Mononuclear cell (primary cell): ENCODE results near the gene C6orf47. TPM values are rescaled to one million over a fixed set of nuclear protein-coding genes. Genes with fewer than 3 reads are reported as not detected.

Experiments used
- H3K27me3 ChIP-seq: 2 replicates; pipeline ENCODE4 v1.6.0; 2011; ENCODE audit warnings: low read length, control low read depth; ENCODE audit not compliant: insufficient read depth
- H3K4me1 ChIP-seq: 2 replicates; pipeline ENCODE4 v1.5.1; 2011; ENCODE audit warnings: mild to moderate bottlenecking, low read length, control low read depth; ENCODE audit not compliant: insufficient read depth
- H3K4me3 ChIP-seq: 2 replicates; pipeline ENCODE4 v1.5.1; 2011; ENCODE audit warnings: mild to moderate bottlenecking, low read length, moderate library complexity
- H3K9me3 ChIP-seq: 2 replicates; pipeline ENCODE4 v1.5.1; 2011; ENCODE audit warnings: low read depth, mild to moderate bottlenecking, control low read depth, low read length
- total RNA-seq: library from RNA; depleted of rRNA; stranded (reverse); fragments of >200 nt; gene quantifications from one replicate; pipeline ENCODE4 v1.2.3, GENCODE V29; 2012

C6orf47 gene
- total RNA-seq, 1 donor, result 14.6 TPM

DNA sequence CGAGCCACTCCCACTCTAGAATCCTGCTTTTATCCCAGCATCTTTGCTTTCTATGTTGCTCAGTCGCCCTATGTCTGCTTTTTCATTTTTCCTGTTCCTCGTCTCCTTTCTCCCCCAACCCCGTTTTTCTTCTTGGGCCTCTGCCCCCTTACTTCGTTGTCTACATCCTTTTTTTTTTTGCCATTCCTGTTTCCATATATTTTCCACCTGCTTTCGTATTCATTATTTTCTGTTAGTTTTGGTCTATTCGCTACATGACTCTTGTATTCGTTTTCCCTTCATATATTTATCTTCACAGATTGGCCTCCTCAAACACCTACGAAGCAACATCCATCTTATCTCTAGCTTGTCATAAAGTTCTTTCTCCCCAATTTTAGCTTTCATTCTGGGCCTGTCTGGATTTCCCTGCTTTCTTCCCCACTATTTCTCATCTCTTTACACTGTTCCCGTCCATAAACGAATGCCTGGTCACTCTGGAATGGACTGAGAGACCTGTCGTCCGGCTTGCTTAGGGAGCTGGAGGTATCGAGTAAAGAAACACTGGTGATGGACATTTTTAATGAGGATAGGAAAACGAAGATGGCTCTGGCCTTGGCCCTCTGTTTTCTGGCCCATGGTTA, 39.1 kb downstream of the C6orf47 start:
- Histone ChIP-seq H3K4me3 (peak overlapping the region; percentile 77), H3K4me1 (peaks cover 48% of the 10 kb centered on the region), H3K27me3 (no peaks in the 10 kb centered on the region), H3K9me3 (no peaks in the 10 kb centered on the region)

GRCh38 chr6:31620586-31621319, 39.8 kb downstream of the C6orf47 start, which contains the start of gene PRRC2A:
PRRC2A (plus strand) TSS chr6:31620715; CDS start chr6:31622790, 2,075 bp downstream.
- peak within 1 kb of the TSS; percentile 77 for H3K4me3 ChIP-seq
- peaks cover 55% of the 10 kb centered on the region for H3K4me1 ChIP-seq
- H3K27me3 ChIP-seq, result no peaks in the 10 kb centered on the region
- H3K9me3 ChIP-seq, result no peaks in the 10 kb centered on the region

- peaks cover 63% of the 10 kb centered on the region for H3K4me1 ChIP-seq
- H3K27me3 ChIP-seq, result no peaks in the 10 kb centered on the region
- no peaks in the 10 kb centered on the region for H3K9me3 ChIP-seq
- H3K4me3 ChIP-seq, result peak overlapping the region; percentile 77
These were observed 40.6 kb downstream of the C6orf47 start for GRCh38 chr6:31619805-31620585.

GRCh38 chr6:31617010-31617409, 43.6 kb downstream of the C6orf47 start:
- Histone ChIP-seq H3K4me3 (no peak overlapping the region), H3K27me3 (no peaks in the 10 kb centered on the region), H3K9me3 (no peaks in the 10 kb centered on the region), H3K4me1 (peaks cover 67% of the 10 kb centered on the region)

DNA sequence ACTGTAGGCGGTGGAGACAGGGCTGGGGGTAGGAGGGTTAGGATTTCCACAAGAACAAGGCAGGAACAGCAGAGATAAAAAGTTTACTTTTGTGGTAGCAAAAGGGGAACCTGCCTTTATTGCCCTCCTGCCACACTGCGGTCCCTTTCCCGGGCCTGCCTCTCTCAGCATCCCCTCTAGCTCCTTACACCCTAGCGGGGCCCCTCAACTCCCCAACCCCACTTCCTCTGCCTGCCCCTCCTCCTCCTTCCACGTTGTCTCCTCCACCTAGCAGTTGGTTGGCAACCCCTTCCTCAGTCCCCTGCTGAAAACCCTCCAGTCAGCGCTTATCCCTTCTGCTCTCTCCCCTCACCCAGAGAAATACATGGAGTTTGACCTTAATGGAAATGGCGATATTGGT, 44.8 kb downstream of the C6orf47 start:
- H3K27me3 ChIP-seq, result no peaks in the 10 kb centered on the region
- H3K4me3 ChIP-seq, result peak overlapping the region; percentile 60
- peaks cover 60% of the 10 kb centered on the region for H3K4me1 ChIP-seq
- H3K9me3 ChIP-seq, result no peaks in the 10 kb centered on the region

DNA sequence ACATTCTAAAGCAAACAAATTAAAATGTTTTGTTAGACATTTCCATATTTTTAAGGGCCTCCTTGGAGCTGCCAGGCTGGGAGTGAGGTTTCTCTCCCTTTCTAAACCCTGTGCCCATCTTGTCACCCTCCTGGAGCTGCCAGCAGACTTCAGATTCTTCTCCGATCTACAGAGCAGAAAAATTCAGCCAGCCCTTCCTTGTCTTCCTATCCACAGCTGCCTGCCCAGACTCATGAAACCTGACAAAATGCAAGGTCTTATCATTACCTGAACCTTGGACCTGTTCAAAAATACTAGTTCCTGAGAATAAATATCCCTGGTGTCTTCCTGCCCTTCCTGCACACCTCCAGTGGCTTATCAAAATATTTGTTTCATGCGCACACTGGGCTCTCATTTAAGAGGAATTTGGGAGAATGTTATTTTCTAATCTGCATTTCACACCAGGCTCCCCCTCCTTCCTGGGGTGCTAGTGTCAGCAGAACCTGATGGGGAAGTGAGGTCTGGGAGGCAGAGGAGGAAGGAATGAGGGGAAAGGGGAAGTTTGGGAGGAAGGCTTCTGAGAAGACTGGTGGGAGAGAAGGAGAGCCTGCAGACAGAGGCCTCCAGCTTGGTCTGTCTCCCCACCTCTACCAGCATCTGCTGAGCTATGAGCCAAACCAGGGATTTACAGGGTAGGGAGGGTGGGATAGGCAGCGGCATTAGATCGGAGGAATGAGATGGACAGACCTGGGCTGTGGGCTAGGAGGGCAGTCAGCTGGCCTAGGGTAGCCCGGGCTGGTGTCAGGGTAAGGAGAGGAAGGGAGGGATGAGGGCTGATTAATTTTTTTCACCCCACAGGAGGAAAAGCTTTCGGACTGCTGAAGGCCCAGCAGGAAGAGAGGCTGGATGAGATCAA, 45.6 kb downstream of the C6orf47 start, which contains the start of gene AIF1:
AIF1 (plus strand) TSS at position 551 of the 895 bp plus-strand sequence; CDS start at position 647, 96 bp downstream.
- Histone ChIP-seq H3K4me3 (peak within 1 kb of the TSS; percentile 60), H3K4me1 (peaks cover 61% of the 10 kb centered on the region), H3K9me3 (no peaks in the 10 kb centered on the region), H3K27me3 (no peaks in the 10 kb centered on the region)

DNA sequence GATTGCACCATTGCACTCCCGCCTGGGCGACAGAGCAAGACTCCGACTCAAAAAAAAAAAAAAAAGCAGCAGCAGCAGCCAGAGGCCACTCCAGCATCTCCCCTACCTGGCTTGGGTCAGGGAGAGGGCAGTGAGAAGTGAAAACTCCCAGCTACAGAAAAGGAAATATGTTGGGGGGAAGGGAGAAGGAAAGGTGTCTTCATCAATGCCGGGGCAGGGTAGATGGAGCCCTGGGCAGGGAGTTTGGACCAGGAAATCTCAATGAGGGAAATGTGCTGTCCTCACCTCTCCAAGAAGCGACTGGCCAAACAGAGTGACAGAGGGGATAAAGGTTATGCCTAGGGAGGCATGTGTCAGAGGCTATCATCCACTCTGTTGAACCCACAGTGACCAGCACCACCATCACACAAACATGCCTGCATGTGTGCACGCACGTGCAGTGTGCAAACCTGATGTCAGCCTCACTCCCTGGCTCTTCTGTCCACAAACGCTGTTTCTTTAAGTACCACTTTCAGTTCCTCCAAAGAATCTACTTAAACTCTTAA, 46.4 kb downstream of the C6orf47 start:
- no peaks in the 10 kb centered on the region for H3K27me3 ChIP-seq
- peaks cover 55% of the 10 kb centered on the region for H3K4me1 ChIP-seq
- H3K4me3 ChIP-seq, result no peak overlapping the region
- H3K9me3 ChIP-seq, result no peaks in the 10 kb centered on the region

DNA sequence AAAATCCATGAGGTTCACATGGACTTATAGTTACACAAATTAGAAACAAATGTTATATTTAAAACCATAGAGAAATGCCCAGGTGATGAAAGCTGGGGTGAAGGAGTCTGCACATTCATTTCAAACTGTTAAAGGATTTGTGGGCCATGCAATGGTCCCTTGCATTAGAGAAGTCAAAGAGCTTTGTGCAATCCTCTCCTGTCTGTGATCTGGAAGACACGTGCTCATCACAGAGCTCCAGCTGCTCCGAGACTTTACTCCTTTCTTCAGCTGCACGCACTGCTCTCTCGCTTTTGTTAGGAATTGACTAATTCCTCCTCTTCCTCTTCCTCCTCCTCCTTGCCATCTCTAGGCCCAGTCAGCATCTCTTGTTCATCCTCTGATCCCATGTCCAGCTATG, 49.6 kb downstream of the C6orf47 start:
- Histone ChIP-seq H3K4me3 (no peak overlapping the region), H3K27me3 (no peaks in the 10 kb centered on the region), H3K9me3 (no peaks in the 10 kb centered on the region), H3K4me1 (peaks cover 33% of the 10 kb centered on the region)

- Histone ChIP-seq H3K4me3 (no peak overlapping the region), H3K27me3 (no peaks in the 10 kb centered on the region), H3K9me3 (no peaks in the 10 kb centered on the region), H3K4me1 (peaks cover 21% of the 10 kb centered on the region)
These were observed 50.8 kb downstream of the C6orf47 start for GRCh38 chr6:31609519-31610406.

Other genes starting within 250 kb of the C6orf47 start
- 29.2 TPM for gene MICB, start 162.6 kb downstream of the C6orf47 start, total RNA-seq
- not detected for gene MCCD1, start 131.8 kb downstream of the C6orf47 start, total RNA-seq
- gene DDX39B, start 118.8 kb downstream of the C6orf47 start, total RNA-seq, result 183 TPM
- gene ATP6V1G2, start 114.2 kb downstream of the C6orf47 start, total RNA-seq, result 0.73 TPM
- 9.8 TPM for gene NFKBIL1, start 113.2 kb downstream of the C6orf47 start, total RNA-seq
- gene LTA, start 88.5 kb downstream of the C6orf47 start, total RNA-seq, result 2.5 TPM
- gene TNF, start 85.2 kb downstream of the C6orf47 start, total RNA-seq, result 230 TPM
- gene LTB, start 78.4 kb downstream of the C6orf47 start, total RNA-seq, result 191 TPM
- gene LST1, start 74.5 kb downstream of the C6orf47 start, total RNA-seq, result 200 TPM
- gene NCR3, start 67.8 kb downstream of the C6orf47 start, total RNA-seq, result 9.2 TPM
- gene AIF1, start 45.5 kb downstream of the C6orf47 start, total RNA-seq, result 245 TPM
- gene PRRC2A, start 40.1 kb downstream of the C6orf47 start, total RNA-seq, result 67.0 TPM
- gene BAG6, start 8.1 kb downstream of the C6orf47 start, total RNA-seq, result 81.3 TPM
- 3.0 TPM for gene APOM, start 4.9 kb downstream of the C6orf47 start, total RNA-seq
- 11.9 TPM for gene GPANK1, start 4.2 kb upstream of the C6orf47 start, total RNA-seq
- gene CSNK2B, start 5.3 kb upstream of the C6orf47 start, total RNA-seq, result 124 TPM
- 9.8 TPM for gene LY6G5B, start 9.2 kb upstream of the C6orf47 start, total RNA-seq
- 1.2 TPM for gene LY6G5C, start 20.3 kb upstream of the C6orf47 start, total RNA-seq
- 36.9 TPM for gene ABHD16A, start 42.5 kb upstream of the C6orf47 start, total RNA-seq
- gene LY6G6F, start 46.1 kb upstream of the C6orf47 start, total RNA-seq, result 7.7 TPM
- 1.0 TPM for gene LY6G6D, start 54.6 kb upstream of the C6orf47 start, total RNA-seq
- gene LY6G6C, start 61.0 kb upstream of the C6orf47 start, total RNA-seq, result not detected
- gene MPIG6B, start 62.6 kb upstream of the C6orf47 start, total RNA-seq, result 11.5 TPM
- gene DDAH2, start 68.5 kb upstream of the C6orf47 start, total RNA-seq, result 9.8 TPM
- 421 TPM for gene CLIC1, start 75.8 kb upstream of the C6orf47 start, total RNA-seq
- 6.1 TPM for gene MSH5, start 79.2 kb upstream of the C6orf47 start, total RNA-seq
- 0.63 TPM for gene SAPCD1, start 101.9 kb upstream of the C6orf47 start, total RNA-seq
- gene VWA7, start 116.5 kb upstream of the C6orf47 start, total RNA-seq, result 0.31 TPM
- 12.3 TPM for gene VARS1, start 135.0 kb upstream of the C6orf47 start, total RNA-seq
- gene LSM2, start 146.2 kb upstream of the C6orf47 start, total RNA-seq, result 15.4 TPM
- 2.7 TPM for gene HSPA1L, start 154.5 kb upstream of the C6orf47 start, total RNA-seq
- gene HSPA1A, start 154.8 kb upstream of the C6orf47 start, total RNA-seq, result 16.6 TPM
- gene HSPA1B, start 167.0 kb upstream of the C6orf47 start, total RNA-seq, result 13.3 TPM
- 19.4 TPM for gene NEU1, start 202.0 kb upstream of the C6orf47 start, total RNA-seq
- 0.10 TPM for gene SLC44A4, start 218.2 kb upstream of the C6orf47 start, total RNA-seq
- 14.4 TPM for gene EHMT2, start 236.9 kb upstream of the C6orf47 start, total RNA-seq
- gene ZBTB12, start 241.3 kb upstream of the C6orf47 start, total RNA-seq, result 0.21 TPM